Right cardiac atrium (tissue), 5 donors: Measurements from ENCODE around the gene FAM20C. TPM values are rescaled to one million over a fixed set of nuclear protein-coding genes. Genes with fewer than 3 reads are reported as not detected.
A peak's percentile ranks its signal among the peaks of the same experiment; 100 is the strongest.

Experiments
- ATAC-seq, 2 donors: fragments of 200-7000 bp; cut with Tn5 transposase; one replicate each; pipeline versions ENCODE4 v1.8.0 to v1.9.1; 2020; ENCODE audit warnings: moderate library complexity in 2 of 2, mild to moderate bottlenecking in 1 of 2
- DNase-seq, 3 donors: peaks; one replicate each; pipeline ENCODE4 v3.0.0-alpha.2; 2020
- H3K27ac ChIP-seq: one replicate; pipeline ENCODE4 v1.5.1; 2013; ENCODE audit warnings: mild to moderate bottlenecking, low read length, control low read depth, moderate library complexity
- H3K27me3 ChIP-seq: one replicate; pipeline ENCODE4 v1.6.1; 2013; ENCODE audit not compliant: control insufficient read depth, insufficient read depth
- H3K4me1 ChIP-seq: one replicate; pipeline ENCODE4 v1.6.1; 2013; ENCODE audit warnings: low read length; ENCODE audit not compliant: control insufficient read depth, insufficient read depth
- H3K4me3 ChIP-seq: one replicate; pipeline ENCODE4 v1.5.1; 2013; ENCODE audit warnings: low read length, control low read depth
- H3K9me3 ChIP-seq: one replicate; pipeline ENCODE4 v1.6.1; 2013; ENCODE audit warnings: low read length; ENCODE audit not compliant: control insufficient read depth
- WGBS: extraction: QIAGEN DNeasy Blood & Tissue Kit; methylation state at CpG from one replicate; pipeline ENCODE4 v1.1.7; 2013; 5-methylcytosine and 5-hydroxymethylcytosine counted together
- intact Hi-C, 4 donors: fragments of 100-400 bp; cut with DNase I; formaldehyde crosslinking; loops; one replicate each; pipeline versions ENCODE4 v1.11.0 to v1.14.0; 2022 to 2023
- polyA plus RNA-seq: library from polyadenylated mRNA; stranded (reverse); fragments of 200-250 nt; gene quantifications from one replicate; pipeline ENCODE4 v1.2.3, GENCODE V29; 2013
- total RNA-seq, 4 donors: library from RNA; stranded (reverse); fragmentation: NEBNext Ultra II Directional; extraction: Animal tissue kit (Norgen Biotek cat#: 25700); gene quantifications; one replicate each; pipeline ENCODE4 v1.2.1, GENCODE V29; 2021
- donor health status: healthy with polysubstance abuse.
- donor health status: DM: no; HTN: yes; CAD: no.
- donor health status: DM: no; HTN: no; CAD: no.
- donor health status: DM: no; HTN: yes; CAD: no; lungs with severe emphysema.
- donor health status: DM: yes; HTN: yes; CAD: no.

Gene FAM20C
- total and polyA plus RNA-seq, 5 donors: 17.6 to 46.3 (median 29.7) TPM

GRCh38 chr7:214410-215212, 22.2 kb downstream of the FAM20C start:
- no peaks in the 10 kb centered on the region for H3K9me3 ChIP-seq
- ATAC-seq: no peak
- H3K27me3 ChIP-seq: no peaks in the 10 kb centered on the region
- H3K4me3 ChIP-seq: no peak overlapping the region
- intact Hi-C loops: no loop called here
- peaks cover 3% of the 10 kb centered on the region for H3K4me1 ChIP-seq
- peak in 2 of 3 donors; percentile 44 to 55 for DNase-seq
- no peak overlapping the region for H3K27ac ChIP-seq
- 85% methylated on average over 36 of the region's 36 CpGs for WGBS

- Histone ChIP-seq H3K4me1 (peaks cover 3% of the 10 kb centered on the region), H3K27ac (peak overlapping the region; percentile 5), H3K4me3 (no peak overlapping the region), H3K9me3 (no peaks in the 10 kb centered on the region), H3K27me3 (no peaks in the 10 kb centered on the region)
- peak; percentile 69 to 70 for ATAC-seq
- WGBS: 72% methylated on average over 23 of the region's 24 CpGs
- intact Hi-C loops: no loop called here
- DNase-seq: peak; percentile 77 to 85 (median 81)
Observed at GRCh38 chr7:216360-217300, 24.3 kb downstream of the FAM20C start.

GRCh38 chr7:217781-218180, 25.4 kb downstream of the FAM20C start:
- intact Hi-C loops: no loop called here
- H3K27ac ChIP-seq: no peak overlapping the region
- peaks cover 3% of the 10 kb centered on the region for H3K4me1 ChIP-seq
- no peak for ATAC-seq
- WGBS: 93% methylated on average over 21 of the region's 21 CpGs
- H3K9me3 ChIP-seq: no peaks in the 10 kb centered on the region
- peak in 2 of 3 donors; percentile 43 to 54 for DNase-seq
- no peaks in the 10 kb centered on the region for H3K27me3 ChIP-seq
- H3K4me3 ChIP-seq: no peak overlapping the region

GRCh38 chr7:218316-218715, 25.9 kb downstream of the FAM20C start:
- DNase-seq (peak in 1 of 3 donors; percentile 66), ATAC-seq (no peak)
- H3K27ac ChIP-seq: no peak overlapping the region
- no peak overlapping the region for H3K4me3 ChIP-seq
- peaks cover 3% of the 10 kb centered on the region for H3K4me1 ChIP-seq
- H3K9me3 ChIP-seq: no peaks in the 10 kb centered on the region
- H3K27me3 ChIP-seq: no peaks in the 10 kb centered on the region
- WGBS: 85% methylated on average over 24 of the region's 24 CpGs
- intact Hi-C loops: no loop called here

- 89% methylated on average over 28 of the region's 28 CpGs for WGBS
- Histone ChIP-seq H3K4me1 (peaks cover 3% of the 10 kb centered on the region), H3K27ac (no peak overlapping the region), H3K27me3 (no peaks in the 10 kb centered on the region), H3K9me3 (no peaks in the 10 kb centered on the region), H3K4me3 (no peak overlapping the region)
- peak in 2 of 3 donors; percentile 53 to 64 for DNase-seq
- no peak for ATAC-seq
- intact Hi-C loops: no loop called here
Observed at GRCh38 chr7:218896-219580, 26.7 kb downstream of the FAM20C start.

- peak; percentile 79 to 85 (median 79) for DNase-seq
- Histone ChIP-seq H3K9me3 (no peaks in the 10 kb centered on the region), H3K27me3 (no peaks in the 10 kb centered on the region), H3K4me3 (no peak overlapping the region), H3K27ac (no peak overlapping the region), H3K4me1 (peaks cover 3% of the 10 kb centered on the region)
- peak; percentile 42 to 57 for ATAC-seq
- intact Hi-C loops: no loop called here
- 75% methylated on average over 9 of the region's 9 CpGs for WGBS
Observed at GRCh38 chr7:219581-220150, 27.3 kb downstream of the FAM20C start.

GRCh38 chr7:220151-220841, 27.9 kb downstream of the FAM20C start:
- Histone ChIP-seq H3K27ac (no peak overlapping the region), H3K9me3 (no peaks in the 10 kb centered on the region), H3K4me3 (no peak overlapping the region), H3K27me3 (no peaks in the 10 kb centered on the region), H3K4me1 (no peaks in the 10 kb centered on the region)
- WGBS: 61% methylated on average over 28 of the region's 28 CpGs
- DNase-seq (peak in 2 of 3 donors; percentile 57 to 61), ATAC-seq (peak in 1 of 2 donors; percentile 6)
- intact Hi-C loops: no loop called here

- ATAC-seq (no peak), DNase-seq (peak in 1 of 3 donors; percentile 63)
- no peaks in the 10 kb centered on the region for H3K9me3 ChIP-seq
- H3K4me1 ChIP-seq: no peaks in the 10 kb centered on the region
- H3K27ac ChIP-seq: no peak overlapping the region
- intact Hi-C loops: no loop called here
- no peak overlapping the region for H3K4me3 ChIP-seq
- 82% methylated on average over 13 of the region's 15 CpGs for WGBS
- no peaks in the 10 kb centered on the region for H3K27me3 ChIP-seq
Observed at GRCh38 chr7:221978-222715, 29.8 kb downstream of the FAM20C start.

- Histone ChIP-seq H3K4me1 (no peaks in the 10 kb centered on the region), H3K9me3 (no peaks in the 10 kb centered on the region), H3K27me3 (no peaks in the 10 kb centered on the region), H3K27ac (no peak overlapping the region), H3K4me3 (no peak overlapping the region)
- WGBS: 85% methylated on average over 10 of the region's 10 CpGs
- intact Hi-C loops: no loop called here
- ATAC-seq (peak in 1 of 2 donors; percentile 5), DNase-seq (no peak)
Observed at GRCh38 chr7:222716-223041, 30.3 kb downstream of the FAM20C start.
